ENCODE data around the gene DAPK1.

The DAPK1 gene

DNA sequence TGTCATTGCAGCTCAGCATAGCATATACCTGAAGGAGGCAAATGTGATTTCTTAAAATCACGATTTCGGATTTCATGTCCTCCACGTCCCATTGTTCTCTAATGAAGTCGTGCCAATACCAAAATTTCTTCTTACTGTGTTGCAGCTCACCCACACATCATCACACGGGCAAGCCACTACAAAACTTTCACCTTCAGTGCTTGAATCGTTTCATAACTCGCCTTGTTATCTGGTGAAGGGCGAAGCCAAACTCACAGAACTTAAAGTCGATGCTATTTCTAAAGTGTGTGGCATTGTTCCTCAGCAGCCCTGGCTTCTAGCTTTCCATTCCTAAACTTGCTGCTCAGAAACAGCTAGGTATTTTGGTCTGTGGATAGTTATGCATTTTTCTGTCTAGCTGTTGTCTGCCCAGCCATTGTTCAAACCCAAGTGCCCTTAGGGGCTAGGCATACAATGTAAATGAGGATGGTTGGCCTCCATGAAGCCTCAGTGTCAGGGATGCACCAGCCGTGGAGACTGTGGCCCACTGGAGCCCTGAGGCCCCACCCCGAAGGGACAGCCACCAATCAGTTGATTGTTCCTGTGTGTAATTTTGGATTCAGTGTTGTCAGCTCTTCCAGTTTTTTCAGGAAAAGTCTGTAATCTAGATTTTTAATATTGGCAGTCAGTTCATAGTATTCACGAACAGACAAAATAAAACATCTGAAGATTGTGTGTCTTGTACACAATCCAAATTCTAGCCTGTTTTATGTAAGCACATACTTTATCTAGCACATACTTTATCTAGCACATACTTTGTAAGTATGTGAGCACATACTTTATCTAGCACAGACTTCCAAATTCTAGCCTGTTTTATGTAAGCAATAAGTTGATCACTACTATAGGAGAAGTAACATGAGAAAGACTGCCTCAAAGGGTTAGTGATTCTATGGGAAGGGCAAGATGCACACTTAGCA is 112.8 kb downstream of the DAPK1 start:
- Histone ChIP-seq H3K27ac (ENCODE audit: low read depth, low read length, poor library complexity, severe bottlenecking) (no peak overlapping the region), H2AFZ (ENCODE audit: low read length) (no peak overlapping the region), H3K9ac (ENCODE audit: low read length) (no peak overlapping the region), H4K20me1 (ENCODE audit: insufficient read depth, low read length) (no peaks in the 10 kb centered on the region), H3K36me3 (ENCODE audit: insufficient read depth, low read length) (no peaks in the 10 kb centered on the region), H3K4me3 (ENCODE audit: low read depth, low read length, poor library complexity, severe bottlenecking) (no peak overlapping the region), H3K79me2 (ENCODE audit: insufficient read depth, low read length) (no peaks in the 10 kb centered on the region), H3K9me3 (ENCODE audit: low read length) (0 out of 2 replicates have a peak, but pooled peaks cover 2% of the 10 kb centered on the region), H3K27me3 (ENCODE audit: insufficient read depth, low read length) (0 out of 2 replicates have a peak, but pooled peaks cover 6% of the 10 kb centered on the region), H3K9me2 (ENCODE audit: low read depth, low read length) (no peaks in the 10 kb centered on the region), H3K4me2 (ENCODE audit: low read length) (no peak overlapping the region), H3K4me1 (ENCODE audit: insufficient read depth, low read length, severe bottlenecking) (no peaks in the 10 kb centered on the region), H3F3A (ENCODE audit: insufficient read depth, low read length) (no peaks in the 10 kb centered on the region)
- TF ChIP-seq CTCF (IDR thresholded peaks at IDR 0.05; ENCODE audit: low read length): no peak
- TF ChIP-seq EZH2 (IDR thresholded peaks at IDR 0.05; ENCODE audit: borderline replicate concordance, low read length): no peak

- H3K9me3 ChIP-seq (ENCODE audit: low read length): 0 out of 2 replicates have a peak, but pooled peaks cover 2% of the 10 kb centered on the region
- no peak for TF ChIP-seq CTCF (IDR thresholded peaks at IDR 0.05; ENCODE audit: low read length)
- TF ChIP-seq EZH2 (IDR thresholded peaks at IDR 0.05; ENCODE audit: borderline replicate concordance, low read length): no peak
- no peak overlapping the region for H3K27ac ChIP-seq (ENCODE audit: low read depth, low read length, poor library complexity, severe bottlenecking)
- H2AFZ ChIP-seq (ENCODE audit: low read length): no peak overlapping the region
- no peaks in the 10 kb centered on the region for H3K4me1 ChIP-seq (ENCODE audit: insufficient read depth, low read length, severe bottlenecking)
- 0 out of 2 replicates have a peak, but pooled peaks cover 6% of the 10 kb centered on the region for H3K27me3 ChIP-seq (ENCODE audit: insufficient read depth, low read length)
- H3K9ac ChIP-seq (ENCODE audit: low read length): no peak overlapping the region
- no peak overlapping the region for H3K4me2 ChIP-seq (ENCODE audit: low read length)
- no peaks in the 10 kb centered on the region for H3K9me2 ChIP-seq (ENCODE audit: low read depth, low read length)
- no peaks in the 10 kb centered on the region for H3K36me3 ChIP-seq (ENCODE audit: insufficient read depth, low read length)
- no peaks in the 10 kb centered on the region for H3F3A ChIP-seq (ENCODE audit: insufficient read depth, low read length)
- no peaks in the 10 kb centered on the region for H4K20me1 ChIP-seq (ENCODE audit: insufficient read depth, low read length)
- no peaks in the 10 kb centered on the region for H3K79me2 ChIP-seq (ENCODE audit: insufficient read depth, low read length)
- no peak overlapping the region for H3K4me3 ChIP-seq (ENCODE audit: low read depth, low read length, poor library complexity, severe bottlenecking)
These were observed 114.1 kb downstream of the DAPK1 start for GRCh38 chr9:87611776-87612175.

DNA sequence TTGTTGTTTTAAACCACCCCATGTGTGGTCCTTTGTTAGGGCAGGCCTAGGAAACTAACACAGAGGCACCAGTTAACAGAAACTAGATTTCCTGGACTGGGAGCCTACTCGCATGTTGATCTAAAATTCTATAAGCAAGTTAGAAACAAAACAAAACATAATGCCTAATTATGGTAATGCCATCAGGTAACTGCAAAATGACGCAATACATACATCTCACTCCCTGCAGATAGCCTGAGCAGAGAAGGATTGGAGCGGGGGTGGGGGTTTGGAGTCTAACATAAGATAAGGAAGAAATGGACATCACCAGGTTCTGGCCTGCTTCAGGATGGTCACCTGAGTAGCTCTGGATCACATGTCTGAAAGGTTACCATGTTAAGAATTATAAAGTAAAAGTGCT is 114.9 kb downstream of the DAPK1 start:
- Histone ChIP-seq H3K4me3 (ENCODE audit: low read depth, low read length, poor library complexity, severe bottlenecking) (no peak overlapping the region), H3K4me1 (ENCODE audit: insufficient read depth, low read length, severe bottlenecking) (no peaks in the 10 kb centered on the region), H3K4me2 (ENCODE audit: low read length) (no peak overlapping the region)

More for the DNA sequence above, 114.9 kb downstream of the DAPK1 start:
- H3F3A ChIP-seq (ENCODE audit: insufficient read depth, low read length): no peaks in the 10 kb centered on the region
- TF ChIP-seq EZH2 (IDR thresholded peaks at IDR 0.05; ENCODE audit: borderline replicate concordance, low read length): no peak
- no peak for TF ChIP-seq CTCF (IDR thresholded peaks at IDR 0.05; ENCODE audit: low read length)
- H3K9ac ChIP-seq (ENCODE audit: low read length): no peak overlapping the region
- H3K9me2 ChIP-seq (ENCODE audit: low read depth, low read length): no peaks in the 10 kb centered on the region
- no peak overlapping the region for H3K27ac ChIP-seq (ENCODE audit: low read depth, low read length, poor library complexity, severe bottlenecking)
- 0 out of 2 replicates have a peak, but pooled peaks cover 6% of the 10 kb centered on the region for H3K27me3 ChIP-seq (ENCODE audit: insufficient read depth, low read length)
- no peaks in the 10 kb centered on the region for H3K36me3 ChIP-seq (ENCODE audit: insufficient read depth, low read length)
- no peaks in the 10 kb centered on the region for H3K79me2 ChIP-seq (ENCODE audit: insufficient read depth, low read length)
- H4K20me1 ChIP-seq (ENCODE audit: insufficient read depth, low read length): no peaks in the 10 kb centered on the region
- 0 out of 2 replicates have a peak, but pooled peaks cover 2% of the 10 kb centered on the region for H3K9me3 ChIP-seq (ENCODE audit: low read length)
- no peak overlapping the region for H2AFZ ChIP-seq (ENCODE audit: low read length)

Measured in OCI-LY1 (cell line).